SK-N-SH (cell line): ENCODE measurements around the gene MAP3K7CL. TPM values are rescaled to one million over a fixed set of nuclear protein-coding genes. Genes with fewer than 3 reads are reported as not detected.
A peak's percentile ranks its signal among the peaks of the same experiment; 100 is the strongest.

Source experiments
- CTCF ChIA-PET: fragments of 300-600, 350-600 bp; formaldehyde crosslinking; extraction: SDS; loops from one replicate; lab custom pipeline; 2021; lab: Yijun Ruan, JAX
- POLR2A ChIA-PET: fragments of 350-600 bp; sonication (Branson Sonifier 250); formaldehyde crosslinking; extraction: SDS; loops from one replicate; lab custom pipeline; 2020; ENCODE audit warnings: antibody characterized with exemption, inconsistent platforms; lab: Yijun Ruan, JAX
- DNase-seq: peaks from one replicate; pipeline ENCODE4 v3.0.0; 2012
- H2AFZ ChIP-seq: fragments of 200-600 bp; sonication (generic); 2 replicates; pipeline ENCODE4 v1.8.1; 2016; ENCODE audit warnings: antibody characterized with exemption, mild to moderate bottlenecking, low read depth
- H3F3A ChIP-seq: fragments of 200-600 bp; sonication (generic); replicated peaks from 2 replicates; pipeline ENCODE3; 2016; ENCODE audit warnings: antibody characterized with exemption, mild to moderate bottlenecking; ENCODE audit not compliant: insufficient read depth
- H3K27ac ChIP-seq, 2 experiments: fragments of 200-500 bp in 1 of 2; fragments of 200-600 bp in 1 of 2; sonication (Bioruptor generic) in 1 of 2; sonication (generic), shearing (Covaris generic) in 1 of 2; 2 replicates each; pipeline versions ENCODE4 v1.5.1 to v1.6.1; 2014 to 2016; ENCODE audit warnings: low read depth in 2 of 2, inconsistent platforms in 1 of 2, low read length in 1 of 2, mild to moderate bottlenecking in 1 of 2, mixed read lengths in 1 of 2
- H3K27me3 ChIP-seq: fragments of 200-600 bp; sonication (generic), shearing (Covaris generic); 2 replicates; pipeline ENCODE4 v1.6.1; 2016; ENCODE audit warnings: mixed run types; ENCODE audit not compliant: insufficient read depth
- H3K36me3 ChIP-seq, 2 experiments: fragments of 200-500 bp in 1 of 2; fragments of 200-600 bp in 1 of 2; sonication (Bioruptor generic) in 1 of 2; sonication (generic) in 1 of 2; replicated peaks in 1 of 2; 2 replicates each; pipeline versions ENCODE3 to v1.5.1; 2014 to 2016; ENCODE audit warnings: low read length in 1 of 2, mild to moderate bottlenecking in 1 of 2; ENCODE audit not compliant: insufficient read depth in 2 of 2, control insufficient read depth in 1 of 2
- H3K4me1 ChIP-seq, 2 experiments: fragments of 200-500 bp in 1 of 2; fragments of 200-600 bp in 1 of 2; sonication (Bioruptor generic) in 1 of 2; sonication (generic), shearing (Covaris generic) in 1 of 2; 2 replicates each; pipeline versions ENCODE4 v1.5.1 to v1.6.1; 2014 to 2016; ENCODE audit warnings: low read depth in 1 of 2, low read length in 1 of 2, mixed run types in 1 of 2; ENCODE audit not compliant: insufficient read depth in 2 of 2, control insufficient read depth in 1 of 2
- H3K4me2 ChIP-seq: fragments of 200-600 bp; sonication (generic), shearing (Covaris generic); 2 replicates; pipeline ENCODE4 v1.6.1; 2017; ENCODE audit warnings: mixed run types
- H3K4me3 ChIP-seq, 2 experiments: fragments of 200-500 bp in 1 of 2; fragments of 200-600 bp in 1 of 2; sonication (Bioruptor generic) in 1 of 2; sonication (generic), shearing (Covaris generic) in 1 of 2; 2 replicates each; pipeline versions ENCODE4 v1.5.1 to v1.8.1; 2014 to 2016; ENCODE audit warnings: low read depth in 2 of 2, inconsistent platforms in 1 of 2, low read length in 1 of 2, mild to moderate bottlenecking in 1 of 2, mixed read lengths in 1 of 2, moderate library complexity in 1 of 2
- H3K79me2 ChIP-seq: fragments of 200-600 bp; sonication (generic); 2 replicates; pipeline ENCODE4 v1.8.1; 2017; ENCODE audit warnings: mild to moderate bottlenecking; ENCODE audit not compliant: insufficient read depth
- H3K9ac ChIP-seq: fragments of 200-600 bp; sonication (generic); 2 replicates; pipeline ENCODE4 v1.6.1; 2017; ENCODE audit warnings: mixed run types
- H3K9me2 ChIP-seq: fragments of 200-600 bp; sonication (generic); 2 replicates; pipeline ENCODE4 v1.6.1; 2017; ENCODE audit warnings: mixed run types
- H3K9me3 ChIP-seq: fragments of 200-600 bp; sonication (generic); 2 replicates; pipeline ENCODE4 v1.6.1; 2017; ENCODE audit warnings: mixed run types, mild to moderate bottlenecking, moderate library complexity
- H4K20me1 ChIP-seq: fragments of 200-600 bp; sonication (generic); 2 replicates; pipeline ENCODE4 v1.6.1; 2017; ENCODE audit warnings: mild to moderate bottlenecking, mixed run types; ENCODE audit not compliant: insufficient read depth
- ELF1 ChIP-seq: IDR thresholded peaks from 2 replicates; pipeline ENCODE4 v1.4.0; 2012
- FOSL2 ChIP-seq: IDR thresholded peaks from 2 replicates; pipeline ENCODE4 v1.4.0; 2012; ENCODE audit warnings: low read depth, mild to moderate bottlenecking, moderate library complexity, borderline replicate concordance
- GABPA ChIP-seq: IDR thresholded peaks from 2 replicates; pipeline ENCODE4 v1.4.0; 2012; ENCODE audit warnings: low read depth, mild to moderate bottlenecking
- GATA2 ChIP-seq: sonication (generic); formaldehyde crosslinking; IDR thresholded peaks from 2 replicates; pipeline ENCODE4 v1.5.0; 2020; ENCODE audit warnings: mild to moderate bottlenecking, missing genetic modification reagents
- MXI1 ChIP-seq: IDR thresholded peaks from 2 replicates; pipeline ENCODE4 v1.6.1; 2012; ENCODE audit warnings: mild to moderate bottlenecking, low read depth, low read length, improper control_type of control experiment
- POLR2AphosphoS5 ChIP-seq: IDR thresholded peaks from 2 replicates; pipeline ENCODE4 v1.6.1; 2012; ENCODE audit warnings: low read depth, low read length
- RFX5 ChIP-seq: IDR thresholded peaks from 2 replicates; pipeline ENCODE4 v1.6.1; 2012; ENCODE audit warnings: mild to moderate bottlenecking, improper control_type of control experiment, low read length
- TCF12 ChIP-seq: IDR thresholded peaks from 2 replicates; pipeline ENCODE4 v1.4.0; 2012
- TEAD4 ChIP-seq: IDR thresholded peaks from 2 replicates; pipeline ENCODE4 v1.4.0; 2012; ENCODE audit warnings: mild to moderate bottlenecking, borderline replicate concordance; ENCODE audit not compliant: insufficient read depth
- YY1 ChIP-seq: IDR thresholded peaks from 2 replicates; pipeline ENCODE4 v1.4.0; 2012; ENCODE audit warnings: low read depth, mild to moderate bottlenecking
- WGBS: methylation state at CpG from one replicate; pipeline ENCODE4 v1.1.6; 2017; ENCODE audit warnings: low lambda C conversion rate; 5-methylcytosine and 5-hydroxymethylcytosine counted together
- polyA plus RNA-seq, 3 experiments: library from polyadenylated mRNA; depleted of rRNA; stranded (reverse); fragments of >200 nt; gene quantifications; 2 replicates each; pipeline ENCODE4 v1.2.3, GENCODE V29; 2012
- TF ChIP-seq, protein P1 (sequence below): IDR thresholded peaks from 2 replicates; pipeline ENCODE4 v1.4.0; 2012; ENCODE audit warnings: low read depth, borderline replicate concordance
- TF ChIP-seq, protein P2 (sequence below): IDR thresholded peaks from 2 replicates; pipeline ENCODE4 v1.6.1; 2012; ENCODE audit warnings: mild to moderate bottlenecking, low read depth, low read length, moderate library complexity
- TF ChIP-seq, protein P3 (sequence below): IDR thresholded peaks from 2 replicates; pipeline ENCODE4 v1.4.0; 2012; ENCODE audit warnings: low read depth
- TF ChIP-seq, protein P4 (sequence below): fragments of 150-350 bp; IDR thresholded peaks from 2 replicates; pipeline ENCODE4 v1.6.1; 2016; ENCODE audit warnings: mild to moderate bottlenecking, low read depth, low read length

The MAP3K7CL gene
- polyA plus RNA-seq, 1 of the 3 experiments (the other 2 are of a cell fraction), result 2.3 TPM

DNA sequence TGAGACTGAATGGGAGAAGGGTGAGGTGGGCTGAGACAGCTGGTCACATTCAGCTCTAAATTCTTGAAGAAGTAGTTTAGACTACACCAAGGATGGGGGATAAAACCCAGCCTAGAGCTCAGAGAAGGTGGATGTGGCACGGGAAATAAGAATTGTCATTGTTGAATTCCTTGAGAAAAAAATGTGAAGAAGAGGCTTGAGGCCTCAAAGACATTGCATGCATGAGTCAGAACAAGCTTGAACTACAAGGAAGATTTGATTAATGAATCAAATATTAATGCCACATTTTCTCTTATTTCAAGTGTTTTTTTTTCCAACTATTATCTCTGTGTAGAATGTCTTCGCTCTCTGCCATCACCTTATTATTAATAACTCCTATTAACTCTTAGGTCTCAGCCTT is 58.9 kb downstream of the MAP3K7CL start (continued):
- TF ChIP-seq, protein P1, sequence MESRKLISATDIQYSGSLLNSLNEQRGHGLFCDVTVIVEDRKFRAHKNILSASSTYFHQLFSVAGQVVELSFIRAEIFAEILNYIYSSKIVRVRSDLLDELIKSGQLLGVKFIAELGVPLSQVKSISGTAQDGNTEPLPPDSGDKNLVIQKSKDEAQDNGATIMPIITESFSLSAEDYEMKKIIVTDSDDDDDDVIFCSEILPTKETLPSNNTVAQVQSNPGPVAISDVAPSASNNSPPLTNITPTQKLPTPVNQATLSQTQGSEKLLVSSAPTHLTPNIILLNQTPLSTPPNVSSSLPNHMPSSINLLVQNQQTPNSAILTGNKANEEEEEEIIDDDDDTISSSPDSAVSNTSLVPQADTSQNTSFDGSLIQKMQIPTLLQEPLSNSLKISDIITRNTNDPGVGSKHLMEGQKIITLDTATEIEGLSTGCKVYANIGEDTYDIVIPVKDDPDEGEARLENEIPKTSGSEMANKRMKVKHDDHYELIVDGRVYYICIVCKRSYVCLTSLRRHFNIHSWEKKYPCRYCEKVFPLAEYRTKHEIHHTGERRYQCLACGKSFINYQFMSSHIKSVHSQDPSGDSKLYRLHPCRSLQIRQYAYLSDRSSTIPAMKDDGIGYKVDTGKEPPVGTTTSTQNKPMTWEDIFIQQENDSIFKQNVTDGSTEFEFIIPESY, result no peak
- TF ChIP-seq, protein P2, sequence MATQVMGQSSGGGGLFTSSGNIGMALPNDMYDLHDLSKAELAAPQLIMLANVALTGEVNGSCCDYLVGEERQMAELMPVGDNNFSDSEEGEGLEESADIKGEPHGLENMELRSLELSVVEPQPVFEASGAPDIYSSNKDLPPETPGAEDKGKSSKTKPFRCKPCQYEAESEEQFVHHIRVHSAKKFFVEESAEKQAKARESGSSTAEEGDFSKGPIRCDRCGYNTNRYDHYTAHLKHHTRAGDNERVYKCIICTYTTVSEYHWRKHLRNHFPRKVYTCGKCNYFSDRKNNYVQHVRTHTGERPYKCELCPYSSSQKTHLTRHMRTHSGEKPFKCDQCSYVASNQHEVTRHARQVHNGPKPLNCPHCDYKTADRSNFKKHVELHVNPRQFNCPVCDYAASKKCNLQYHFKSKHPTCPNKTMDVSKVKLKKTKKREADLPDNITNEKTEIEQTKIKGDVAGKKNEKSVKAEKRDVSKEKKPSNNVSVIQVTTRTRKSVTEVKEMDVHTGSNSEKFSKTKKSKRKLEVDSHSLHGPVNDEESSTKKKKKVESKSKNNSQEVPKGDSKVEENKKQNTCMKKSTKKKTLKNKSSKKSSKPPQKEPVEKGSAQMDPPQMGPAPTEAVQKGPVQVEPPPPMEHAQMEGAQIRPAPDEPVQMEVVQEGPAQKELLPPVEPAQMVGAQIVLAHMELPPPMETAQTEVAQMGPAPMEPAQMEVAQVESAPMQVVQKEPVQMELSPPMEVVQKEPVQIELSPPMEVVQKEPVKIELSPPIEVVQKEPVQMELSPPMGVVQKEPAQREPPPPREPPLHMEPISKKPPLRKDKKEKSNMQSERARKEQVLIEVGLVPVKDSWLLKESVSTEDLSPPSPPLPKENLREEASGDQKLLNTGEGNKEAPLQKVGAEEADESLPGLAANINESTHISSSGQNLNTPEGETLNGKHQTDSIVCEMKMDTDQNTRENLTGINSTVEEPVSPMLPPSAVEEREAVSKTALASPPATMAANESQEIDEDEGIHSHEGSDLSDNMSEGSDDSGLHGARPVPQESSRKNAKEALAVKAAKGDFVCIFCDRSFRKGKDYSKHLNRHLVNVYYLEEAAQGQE, result no peak
- peak; percentile 69; the same call in 1 of the 2 replicates for TF ChIP-seq FOSL2
- no peak; the same call in 1 of the 2 replicates for TF ChIP-seq POLR2AphosphoS5
- TF ChIP-seq TCF12, result peak; percentile 62; the same call in 1 of the 2 replicates
- TF ChIP-seq RFX5, result no peak
- no peak for TF ChIP-seq MXI1

DNA sequence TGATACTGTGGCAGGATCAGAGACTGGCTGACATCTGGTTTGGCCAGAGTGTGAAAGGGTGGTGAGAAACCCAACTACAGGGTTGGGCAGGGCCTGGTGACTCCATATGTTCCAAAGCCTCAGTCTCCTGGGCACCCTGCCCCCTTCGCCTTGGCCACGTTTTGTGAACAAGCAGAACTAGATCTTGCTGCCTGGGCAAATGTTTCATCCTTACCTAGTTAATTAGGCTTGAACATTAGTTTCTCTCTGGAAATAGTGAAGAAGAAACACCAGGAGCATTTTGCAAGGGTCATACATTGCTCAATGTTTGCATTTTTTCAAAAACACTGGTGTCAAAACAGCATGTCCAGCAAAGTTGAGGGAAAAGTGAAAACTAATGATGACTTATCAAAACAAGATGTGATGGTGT is 60.5 kb downstream of the MAP3K7CL start:
- Histone ChIP-seq H3K4me1 (peaks cover 4 to 17% of the 10 kb centered on the region in 2 experiments), H3K4me2 (no peak overlapping the region), H4K20me1 (no peaks in the 10 kb centered on the region), H3K9me2 (no peaks in the 10 kb centered on the region), H3F3A (peaks cover 64% of the 10 kb centered on the region), H2AFZ (no peak overlapping the region), H3K9ac (no peak overlapping the region), H3K27ac (no peak overlapping the region), H3K27me3 (no peaks in the 10 kb centered on the region), H3K4me3 (no peak overlapping the region), H3K36me3 (no peaks in the 10 kb centered on the region), H3K79me2 (peaks cover 20% of the 10 kb centered on the region; the same call in 1 of the 2 replicates), H3K9me3 (no peaks in the 10 kb centered on the region)
- no CpG with 5 or more reads among the region's 2 CpGs for WGBS
- no peak for TF ChIP-seq YY1
- no peak for TF ChIP-seq GABPA
- TF ChIP-seq ELF1, result no peak
- TF ChIP-seq TEAD4, result no peak
- no peak for TF ChIP-seq GATA2
- TF ChIP-seq, protein P3, sequence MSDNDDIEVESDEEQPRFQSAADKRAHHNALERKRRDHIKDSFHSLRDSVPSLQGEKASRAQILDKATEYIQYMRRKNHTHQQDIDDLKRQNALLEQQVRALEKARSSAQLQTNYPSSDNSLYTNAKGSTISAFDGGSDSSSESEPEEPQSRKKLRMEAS, result no peak
- TF ChIP-seq, protein P4, sequence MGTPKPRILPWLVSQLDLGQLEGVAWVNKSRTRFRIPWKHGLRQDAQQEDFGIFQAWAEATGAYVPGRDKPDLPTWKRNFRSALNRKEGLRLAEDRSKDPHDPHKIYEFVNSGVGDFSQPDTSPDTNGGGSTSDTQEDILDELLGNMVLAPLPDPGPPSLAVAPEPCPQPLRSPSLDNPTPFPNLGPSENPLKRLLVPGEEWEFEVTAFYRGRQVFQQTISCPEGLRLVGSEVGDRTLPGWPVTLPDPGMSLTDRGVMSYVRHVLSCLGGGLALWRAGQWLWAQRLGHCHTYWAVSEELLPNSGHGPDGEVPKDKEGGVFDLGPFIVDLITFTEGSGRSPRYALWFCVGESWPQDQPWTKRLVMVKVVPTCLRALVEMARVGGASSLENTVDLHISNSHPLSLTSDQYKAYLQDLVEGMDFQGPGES, result no peak
- ChIA-PET CTCF (no interaction called here), POLR2A (no interaction called here)
- DNase-seq, result no peak
